NCI-H2227 (cell line): Measurements from ENCODE around the gene SEPTIN5.
"Not testable (repeated sequence)": the region's sequence is repeated elsewhere in the genome, so short reads cannot be mapped to it uniquely, and the experiment has no call there.

ENCODE experiments used
- DNase-seq: peaks from one replicate; lab custom pipeline; 2025; ENCODE audit not compliant: unreplicated experiment; lab: John Stamatoyannopoulos, UW

SEPTIN5 gene

GRCh38 chr22:19680287-19680881 lies 33.9 kb upstream of the SEPTIN5 start:
- no peak for DNase-seq

GRCh38 chr22:19680911-19681862 lies 33.1 kb upstream of the SEPTIN5 start:
- no peak for DNase-seq

GRCh38 chr22:19681863-19682245 lies 32.4 kb upstream of the SEPTIN5 start:
- DNase-seq = no peak

- no peak for DNase-seq
Observed at GRCh38 chr22:19686946-19687345, 27.4 kb upstream of the SEPTIN5 start.

GRCh38 chr22:19687561-19688300 lies 26.6 kb upstream of the SEPTIN5 start:
- peak; percentile 44 for DNase-seq

GRCh38 chr22:19688301-19689290 lies 25.7 kb upstream of the SEPTIN5 start:
- no peak for DNase-seq

- DNase-seq = no peak
Observed at GRCh38 chr22:19689408-19689807, 24.9 kb upstream of the SEPTIN5 start.

- no peak for DNase-seq
Observed at GRCh38 chr22:19691007-19691720, 23.1 kb upstream of the SEPTIN5 start.

GRCh38 chr22:19691721-19692341 lies 22.5 kb upstream of the SEPTIN5 start:
- no peak for DNase-seq

- DNase-seq = no peak
Observed at GRCh38 chr22:19693581-19693980, 20.7 kb upstream of the SEPTIN5 start.

GRCh38 chr22:19693981-19694670 lies 20.2 kb upstream of the SEPTIN5 start:
- DNase-seq = no peak

- DNase-seq = no peak
Observed at GRCh38 chr22:19694696-19695095, 19.6 kb upstream of the SEPTIN5 start.

- DNase-seq = no peak
Observed at GRCh38 chr22:19696504-19697276, 17.6 kb upstream of the SEPTIN5 start.

GRCh38 chr22:19697871-19698270 lies 16.4 kb upstream of the SEPTIN5 start:
- not testable (repeated sequence) for DNase-seq

- DNase-seq = no peak
Observed at GRCh38 chr22:19700790-19701419, 13.4 kb upstream of the SEPTIN5 start.

- no peak for DNase-seq
Observed at GRCh38 chr22:19701420-19702145, 12.7 kb upstream of the SEPTIN5 start.

- DNase-seq = no peak
Observed at GRCh38 chr22:19703869-19704268, 10.4 kb upstream of the SEPTIN5 start.
